Gastroesophageal sphincter (tissue), 3 donors: ENCODE measurements around the gene RABL6.
"Not testable (repeated sequence)": the region's sequence is repeated elsewhere in the genome, so short reads cannot be mapped to it uniquely, and the experiment has no call there.

Source experiments
- EP300 ChIP-seq: sonication (generic); formaldehyde crosslinking; IDR thresholded peaks from one replicate; pipeline ENCODE4 v1.6.1; 2017; ENCODE audit warnings: antibody characterized with exemption, mild to moderate bottlenecking
- POLR2A ChIP-seq, 2 donors: fragments of 450-650 bp; IDR thresholded peaks; one replicate each; pipeline ENCODE4 v1.6.1; 2017; ENCODE audit warnings: antibody characterized with exemption in 2 of 2, mild to moderate bottlenecking in 2 of 2, moderate library complexity in 1 of 2
- POLR2AphosphoS5 ChIP-seq: sonication (generic); formaldehyde crosslinking; IDR thresholded peaks from one replicate; pipeline ENCODE4 v1.6.1; 2017; ENCODE audit warnings: antibody characterized with exemption
- TF ChIP-seq, protein P1 (sequence below), 4 experiments: fragments of 200-600 bp in 2 of 4; fragments of 450-650 bp in 2 of 4; sonication (generic) in 1 of 4; IDR thresholded peaks; one replicate each; pipeline ENCODE4 v1.5.1; 2017 to 2019; ENCODE audit warnings: antibody characterized with exemption in 4 of 4, mild to moderate bottlenecking in 2 of 4, moderate library complexity in 2 of 4

DNA sequence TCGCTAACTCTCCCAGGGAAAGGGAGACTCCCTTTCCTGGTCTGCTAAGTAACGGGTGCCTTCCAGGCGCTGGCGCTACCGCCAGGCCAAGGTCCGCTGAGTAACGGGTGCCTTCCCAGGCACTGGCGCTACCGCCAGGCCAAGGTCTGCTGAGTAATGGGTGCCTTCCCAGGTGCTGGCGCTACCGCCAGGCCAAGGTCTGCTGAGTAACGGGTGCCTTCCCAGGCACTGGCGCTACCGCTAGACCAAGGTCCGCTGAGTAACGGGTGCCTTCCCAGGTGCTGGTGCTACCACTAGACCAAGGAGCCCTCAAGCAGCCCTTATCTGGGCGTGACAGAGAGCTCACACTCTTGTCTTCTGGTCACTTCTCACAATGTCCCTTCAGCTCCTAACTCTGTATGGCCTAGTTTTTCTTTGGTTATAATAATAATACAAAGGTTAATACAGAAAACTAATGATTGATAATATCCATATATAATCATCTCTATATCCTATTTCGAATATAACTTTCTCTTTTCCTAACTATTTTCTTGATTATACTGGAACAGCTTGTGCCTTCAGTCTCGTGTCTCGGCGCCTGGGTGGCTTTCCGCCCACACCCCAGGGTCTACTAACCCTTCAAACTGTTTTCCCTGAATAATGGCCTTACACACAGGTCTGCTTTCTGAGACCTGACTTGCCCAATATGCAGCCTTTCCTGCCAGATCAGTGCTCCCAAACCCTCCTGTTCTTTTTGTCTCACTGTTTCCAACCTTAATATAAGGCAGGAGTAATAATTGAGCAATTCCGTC is 22.0 kb upstream of the RABL6 start:
- TF ChIP-seq POLR2AphosphoS5; POLR2A (IDR thresholded peaks at IDR 0.05); EP300: not testable (repeated sequence)
- TF ChIP-seq, protein P1, sequence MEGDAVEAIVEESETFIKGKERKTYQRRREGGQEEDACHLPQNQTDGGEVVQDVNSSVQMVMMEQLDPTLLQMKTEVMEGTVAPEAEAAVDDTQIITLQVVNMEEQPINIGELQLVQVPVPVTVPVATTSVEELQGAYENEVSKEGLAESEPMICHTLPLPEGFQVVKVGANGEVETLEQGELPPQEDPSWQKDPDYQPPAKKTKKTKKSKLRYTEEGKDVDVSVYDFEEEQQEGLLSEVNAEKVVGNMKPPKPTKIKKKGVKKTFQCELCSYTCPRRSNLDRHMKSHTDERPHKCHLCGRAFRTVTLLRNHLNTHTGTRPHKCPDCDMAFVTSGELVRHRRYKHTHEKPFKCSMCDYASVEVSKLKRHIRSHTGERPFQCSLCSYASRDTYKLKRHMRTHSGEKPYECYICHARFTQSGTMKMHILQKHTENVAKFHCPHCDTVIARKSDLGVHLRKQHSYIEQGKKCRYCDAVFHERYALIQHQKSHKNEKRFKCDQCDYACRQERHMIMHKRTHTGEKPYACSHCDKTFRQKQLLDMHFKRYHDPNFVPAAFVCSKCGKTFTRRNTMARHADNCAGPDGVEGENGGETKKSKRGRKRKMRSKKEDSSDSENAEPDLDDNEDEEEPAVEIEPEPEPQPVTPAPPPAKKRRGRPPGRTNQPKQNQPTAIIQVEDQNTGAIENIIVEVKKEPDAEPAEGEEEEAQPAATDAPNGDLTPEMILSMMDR (IDR thresholded peaks at IDR 0.05) = not testable (repeated sequence)
